Stimulated activated CD8-positive, alpha-beta memory T cell treated with anti-CD3 and anti-CD28 coated beads, Interleukin-7, amount 100 ng/mL, for 48 hours (primary cell): ENCODE results near the gene ARL6IP5.

Experiments used
- DNase-seq, 2 donors: peaks; one replicate each; pipeline ENCODE4 v3.0.0-alpha.2; 2020; ENCODE audit warnings: low read depth in 1 of 2; ENCODE audit errors: extremely low read depth in 1 of 2

The ARL6IP5 gene

GRCh38 chr3:69149586-69149985 lies 64.8 kb downstream of the ARL6IP5 start:
- DNase-seq, result no peak
